ENCODE results near the gene SYTL1.
A peak's percentile ranks its signal among the peaks of the same experiment; 100 is the strongest.

The SYTL1 gene

DNA sequence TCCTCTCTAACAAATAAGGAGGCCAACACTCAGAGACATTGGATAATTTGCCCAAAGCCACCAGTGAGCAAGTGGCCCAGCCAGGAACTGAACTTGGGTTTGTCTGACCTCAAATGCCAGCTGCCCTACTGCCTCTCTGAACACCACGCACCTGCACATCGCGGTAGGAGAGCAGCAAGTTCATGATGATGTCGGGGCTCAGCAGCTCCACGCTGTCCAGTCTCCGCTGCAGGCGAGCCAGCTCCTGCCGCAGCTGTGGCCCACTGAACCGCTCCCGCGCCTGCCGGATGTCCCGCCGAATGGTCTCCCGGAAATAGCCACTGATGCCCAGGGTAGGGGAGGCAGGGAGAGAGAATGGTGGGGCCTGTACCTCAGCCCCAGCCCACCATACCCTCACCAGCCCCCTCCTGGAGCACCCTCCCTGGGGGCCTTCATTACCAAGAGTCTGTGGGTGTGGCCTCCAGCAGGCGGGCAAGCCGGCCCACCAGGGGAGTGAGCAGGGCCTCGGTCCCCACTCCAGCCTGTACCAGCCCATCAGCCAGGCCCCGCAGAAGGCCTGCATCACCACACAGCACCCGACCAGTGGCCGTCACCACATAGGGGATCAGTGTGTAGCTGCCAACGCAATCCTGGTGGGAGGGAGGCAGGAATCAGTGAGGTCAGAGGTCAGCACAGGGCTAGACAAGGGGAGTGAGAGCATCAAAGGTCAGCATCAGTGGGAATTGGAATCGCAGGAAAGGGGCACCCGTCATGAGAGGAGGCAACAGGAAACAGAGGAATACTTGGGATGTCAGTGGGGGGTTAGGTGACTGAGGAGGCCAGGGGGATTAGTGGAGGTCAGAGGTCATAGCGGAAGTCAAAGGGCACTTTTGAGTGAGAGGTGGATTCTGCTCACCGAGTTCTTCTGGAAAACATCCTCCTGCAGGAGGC is 22.2 kb downstream of the SYTL1 start:
- no peak for DNase-seq (ENCODE audit: low spot score)

DNA sequence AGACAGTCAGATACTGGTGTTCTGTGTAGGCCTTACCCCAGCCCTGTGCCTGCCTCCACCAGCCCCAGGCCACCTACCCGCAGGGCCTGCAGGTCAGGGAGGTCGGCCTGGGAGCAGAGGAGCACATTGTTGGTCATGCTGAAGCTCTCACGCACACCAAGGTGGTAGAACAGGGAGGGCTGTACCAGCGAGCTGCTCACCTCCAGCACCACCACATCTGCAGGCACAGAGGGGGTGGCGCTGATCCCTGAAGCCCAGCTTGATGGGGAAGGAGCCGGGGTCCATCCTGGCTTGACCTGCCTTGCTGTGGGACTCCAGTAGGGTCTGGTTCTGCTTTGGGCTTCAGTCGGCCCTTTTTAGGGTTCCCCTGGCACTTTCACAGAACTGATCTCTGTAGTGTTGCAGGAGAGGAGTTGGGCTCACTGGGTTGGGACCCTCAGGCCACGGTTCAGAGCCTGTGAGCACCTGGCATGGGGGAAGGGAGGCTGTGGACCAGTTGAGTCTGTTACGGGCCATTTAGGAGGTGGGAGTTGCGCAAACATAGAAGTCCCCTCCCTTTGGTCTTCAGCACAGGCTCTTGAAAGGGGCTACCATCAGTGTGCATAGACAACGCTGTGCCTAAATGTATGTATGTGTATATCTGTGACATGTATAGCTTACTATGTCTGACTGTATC is 23.0 kb downstream of the SYTL1 start:
- DNase-seq (ENCODE audit: low spot score) = no peak

DNA sequence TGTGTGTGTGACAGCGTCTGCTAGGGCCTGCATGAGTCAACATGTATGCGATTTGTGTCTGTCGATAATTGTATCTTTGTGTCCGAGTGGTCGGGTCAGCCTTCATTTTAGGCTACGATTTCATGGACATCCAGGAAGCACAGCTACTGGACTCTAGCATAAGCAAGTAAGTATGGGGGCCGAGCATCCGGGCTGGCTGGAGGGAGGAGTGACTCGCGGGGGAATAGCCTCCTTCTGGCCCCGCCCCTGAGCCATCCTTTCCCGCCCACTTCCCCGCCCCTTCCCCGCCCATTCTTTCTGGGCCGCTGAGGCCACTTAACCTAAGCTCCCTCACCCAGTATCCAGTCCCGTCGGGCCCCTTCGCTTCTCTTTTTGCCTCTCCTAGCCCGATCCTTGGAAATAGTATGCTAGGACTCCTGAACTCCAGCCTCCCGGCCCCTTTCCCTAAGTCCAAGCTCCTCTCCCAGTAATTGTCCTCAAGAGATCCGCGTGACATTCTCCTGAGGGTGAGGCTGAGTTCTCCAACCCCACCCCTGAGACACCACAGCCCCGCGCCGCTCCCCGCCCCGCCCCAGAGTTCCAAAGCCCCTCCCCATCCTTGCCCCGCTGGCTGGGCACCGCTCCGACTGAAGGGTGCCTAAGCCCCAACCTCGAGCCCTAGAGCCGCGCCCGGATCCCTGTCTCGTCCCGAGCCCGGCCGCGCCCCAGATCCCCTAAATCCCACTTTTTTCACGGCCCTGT is 23.7 kb downstream of the SYTL1 start:
- peak; percentile 75 for DNase-seq (ENCODE audit: low spot score)

DNA sequence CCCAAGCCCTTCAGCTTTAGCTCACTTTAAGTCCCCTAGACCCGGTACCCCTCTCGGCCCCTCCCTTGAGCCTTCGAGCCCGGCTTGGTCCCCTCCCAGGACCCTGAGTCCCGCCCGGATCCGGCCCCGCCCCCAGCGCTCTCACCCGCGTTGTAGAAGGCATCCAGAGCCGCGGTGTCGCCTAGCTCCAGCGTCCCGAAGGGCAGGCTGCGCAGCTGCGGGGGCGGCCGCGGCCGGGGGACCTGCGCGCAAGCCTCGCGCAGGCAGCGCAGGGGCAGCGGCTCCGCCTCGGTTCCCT is 24.2 kb downstream of the SYTL1 start:
- peak; percentile 63 for DNase-seq (ENCODE audit: low spot score)

DNA sequence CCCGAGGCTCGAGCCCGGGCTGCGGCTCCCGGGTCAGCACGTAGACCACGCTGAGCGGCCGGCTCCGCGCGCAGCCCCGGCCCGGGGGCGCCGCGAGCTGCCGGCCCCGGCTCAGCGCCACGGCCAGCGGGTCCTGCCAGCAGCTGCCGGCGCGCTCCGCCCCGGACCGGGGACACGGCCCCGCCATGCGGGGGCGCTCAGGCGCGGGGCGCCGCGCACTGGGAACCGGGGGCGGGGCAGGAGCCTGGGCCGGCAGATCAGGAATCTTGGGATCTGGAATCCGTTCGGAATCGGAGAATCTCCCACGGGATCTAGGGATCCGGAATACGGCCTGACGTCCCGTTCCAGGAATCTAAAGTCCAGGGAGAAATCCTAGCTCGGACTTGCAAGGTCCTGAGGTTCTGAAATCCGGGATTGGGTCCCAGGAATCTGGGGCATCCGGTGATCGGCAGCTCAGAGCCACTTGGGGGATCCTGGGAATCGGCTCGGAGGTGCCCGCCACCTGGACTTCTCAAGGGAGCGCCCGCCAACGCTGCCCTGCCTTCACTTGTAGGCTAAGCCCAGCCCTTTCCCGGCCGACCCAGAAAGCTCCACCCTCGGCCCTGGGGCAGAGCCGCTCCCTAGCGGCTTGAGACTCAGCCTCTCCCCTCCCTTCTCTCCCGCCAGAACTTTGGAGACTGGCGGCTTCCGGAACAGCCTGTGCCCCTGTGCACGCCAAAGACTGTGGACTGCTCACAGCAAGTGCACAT is 24.8 kb downstream of the SYTL1 start, which contains the start of gene MAP3K6:
Gene MAP3K6, minus strand, starts transcription at position 551 of the 749 bp plus-strand sequence. Its CDS starts 364 bp downstream, at position 187.
- DNase-seq (ENCODE audit: low spot score) = peak; percentile 46

DNA sequence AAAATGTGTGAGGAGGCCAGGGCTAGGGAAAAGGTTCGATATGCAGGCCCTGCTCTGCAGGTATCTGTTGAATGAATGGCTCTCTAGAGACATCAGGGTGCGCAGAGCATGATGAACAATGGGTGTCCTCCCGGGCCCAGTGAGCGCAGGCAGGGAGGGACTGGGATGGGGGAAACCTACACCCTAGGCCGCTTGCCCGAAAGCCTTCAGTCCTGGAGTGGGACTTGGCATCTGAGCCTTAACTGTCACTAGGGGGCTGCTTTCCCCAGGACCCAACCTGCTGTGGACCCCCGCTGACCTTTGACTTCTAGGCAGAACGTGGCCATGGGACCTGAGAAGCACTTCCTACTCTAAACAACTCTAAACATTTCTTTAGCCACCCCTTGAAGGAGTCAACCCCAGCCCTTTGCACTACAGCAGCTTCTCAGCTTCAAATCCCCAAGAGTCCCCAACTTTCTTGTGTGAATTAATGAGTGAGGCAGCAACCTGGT is 25.4 kb downstream of the SYTL1 start:
- no peak for DNase-seq (ENCODE audit: low spot score)

DNA sequence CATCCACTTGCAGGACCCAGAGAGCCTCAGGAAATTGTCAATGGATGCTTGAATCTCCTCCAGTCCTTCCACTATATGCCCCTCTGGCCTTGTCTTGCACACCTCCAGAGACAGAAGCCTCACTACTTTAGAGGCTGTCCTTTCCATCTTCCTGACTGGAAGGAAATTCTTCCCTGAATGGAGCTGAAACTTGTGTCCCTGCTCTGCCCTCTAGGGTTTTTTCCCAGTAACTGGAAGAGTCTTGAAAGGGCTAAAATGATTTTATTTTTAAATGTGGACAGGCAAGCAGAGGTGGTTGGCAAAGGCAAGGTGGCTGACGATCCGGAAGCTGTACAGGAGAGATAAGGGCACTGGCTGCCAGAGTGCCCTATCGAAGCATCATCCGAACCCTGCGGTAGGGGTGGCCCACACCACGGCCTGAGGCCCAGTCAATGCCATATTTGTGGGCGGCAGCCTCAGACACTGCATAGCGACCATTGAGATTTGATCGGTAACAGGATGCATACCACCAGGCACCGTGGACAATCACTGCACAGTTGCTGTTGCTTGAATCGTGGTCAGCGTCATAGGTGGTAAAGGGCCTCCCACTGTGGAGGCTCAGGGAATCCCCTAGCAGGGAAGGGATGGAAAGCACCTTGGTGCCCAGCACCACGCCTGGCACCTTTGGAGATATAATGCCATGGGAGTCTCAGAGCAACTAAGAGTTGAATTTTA is 27.2 kb downstream of the SYTL1 start:
- no peak for DNase-seq (ENCODE audit: low spot score)

DNA sequence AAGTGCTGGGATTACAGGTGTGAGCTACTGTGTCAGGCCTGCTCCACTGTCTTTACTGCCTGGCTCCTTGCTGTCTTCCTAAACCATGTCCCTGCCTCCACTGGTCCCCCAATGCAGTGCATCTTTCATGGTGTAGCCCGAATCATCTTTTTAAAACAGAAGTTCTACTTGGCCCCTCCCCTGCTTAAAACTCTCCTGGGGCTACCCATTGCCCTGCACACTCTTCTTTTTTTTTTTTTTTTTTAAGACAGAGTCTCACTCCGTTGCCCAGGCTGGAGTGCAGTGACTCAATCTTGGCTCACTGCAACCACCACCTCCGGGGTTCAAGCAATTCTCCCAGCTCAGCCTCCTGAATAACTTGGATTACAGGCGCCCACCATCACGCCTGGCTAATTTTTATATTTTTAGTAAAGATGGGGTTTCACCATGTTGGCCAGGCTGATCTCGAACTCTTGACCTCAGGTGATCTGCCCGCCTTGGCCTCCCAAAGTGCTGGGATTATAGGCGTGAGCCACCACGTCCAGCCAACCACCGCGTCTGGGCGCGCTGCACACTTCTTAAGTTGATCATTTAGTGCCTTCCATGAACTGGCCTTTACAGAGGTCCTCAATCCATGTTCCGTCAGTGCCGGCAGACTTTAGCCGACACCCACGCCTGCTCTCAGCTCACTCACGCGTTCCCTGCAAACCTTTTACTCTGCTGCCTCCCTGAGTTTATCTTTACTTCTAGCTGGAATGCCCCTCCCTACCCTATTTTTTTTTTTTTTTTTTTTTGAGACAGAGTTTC is 30.4 kb downstream of the SYTL1 start:
- DNase-seq (ENCODE audit: low spot score) = no peak

DNA sequence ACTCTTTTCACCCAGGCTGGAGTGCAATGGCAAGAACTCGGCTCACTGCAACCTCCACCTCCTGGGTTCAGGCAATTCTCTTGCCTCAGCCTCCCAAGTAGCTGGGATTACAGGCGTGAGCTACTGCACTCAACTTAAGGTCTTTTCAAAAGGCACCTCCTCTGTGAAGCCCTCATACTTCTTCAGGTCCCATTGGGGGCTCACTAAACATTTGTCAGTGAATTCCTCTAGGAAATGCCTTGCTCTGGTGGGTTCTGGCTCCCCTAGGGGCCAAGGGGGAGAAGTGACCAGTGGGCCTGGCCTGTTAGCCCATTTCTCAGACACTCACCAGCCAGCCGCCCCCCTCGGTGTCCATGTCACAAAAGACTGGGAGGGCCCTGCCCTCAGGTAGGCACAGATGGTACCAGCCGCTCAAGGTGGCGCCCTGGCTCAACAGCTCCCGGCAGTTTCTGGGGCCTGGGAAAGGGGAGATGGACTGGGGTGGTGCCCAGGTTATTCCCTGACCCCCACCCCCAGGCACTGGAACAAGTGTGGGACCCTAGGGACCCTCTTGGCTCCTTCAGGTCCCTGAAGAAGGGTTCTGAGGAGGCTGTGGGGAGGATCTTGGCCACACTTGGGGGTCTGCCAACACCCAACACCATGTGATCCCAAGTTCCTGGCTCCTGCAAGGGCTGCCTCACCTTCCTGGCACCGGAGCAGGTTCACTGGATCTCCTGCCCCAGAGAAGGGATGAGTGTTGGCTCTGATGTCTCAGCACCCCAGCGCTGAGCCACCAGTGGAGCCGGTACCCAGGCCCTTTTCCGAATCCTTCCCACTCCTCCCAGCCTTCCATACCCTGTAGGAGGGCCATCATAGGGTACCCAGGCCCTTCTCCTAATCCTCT is 31.2 kb downstream of the SYTL1 start:
- no peak for DNase-seq (ENCODE audit: low spot score)

DNA sequence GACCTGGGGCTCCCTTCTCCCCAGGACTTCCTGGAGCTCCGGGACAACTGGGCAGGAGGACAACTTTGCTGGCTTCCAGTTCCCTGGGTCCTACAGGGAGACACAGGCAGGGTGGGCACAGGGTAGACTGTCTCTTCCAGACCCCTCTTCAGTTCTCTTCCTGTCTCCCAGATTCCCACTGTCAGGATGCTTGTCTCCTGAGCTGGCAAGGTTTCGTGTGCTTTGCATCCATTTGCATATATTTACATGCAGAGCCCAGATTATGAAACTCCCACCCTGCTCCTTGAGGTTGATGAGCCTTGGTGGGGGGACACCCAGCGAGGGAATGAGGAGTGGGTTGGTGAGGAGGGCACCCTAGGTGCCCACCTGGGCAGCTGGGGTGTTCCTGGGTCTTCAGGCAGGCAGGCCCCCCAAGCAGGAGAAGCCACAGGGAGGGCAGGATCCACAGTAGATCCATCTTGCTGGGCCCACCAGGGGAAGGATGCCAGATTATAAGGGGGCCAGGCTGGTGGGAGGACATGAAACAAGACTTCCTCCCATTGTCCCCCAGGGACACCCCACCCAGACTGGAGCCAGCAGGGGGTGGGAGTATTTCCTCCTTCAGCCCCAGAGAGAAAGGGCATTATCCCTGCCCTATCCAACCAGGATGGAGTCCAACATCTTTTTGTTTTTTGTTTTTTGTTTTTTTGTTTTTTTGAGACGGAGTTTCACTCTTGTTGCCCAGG is 32.7 kb downstream of the SYTL1 start, which contains the start of gene FCN3:
Gene FCN3, minus strand, starts transcription at position 463 of the 725 bp plus-strand sequence. Its CDS starts 6 bp downstream, at position 457.
- no peak for DNase-seq (ENCODE audit: low spot score)

DNA sequence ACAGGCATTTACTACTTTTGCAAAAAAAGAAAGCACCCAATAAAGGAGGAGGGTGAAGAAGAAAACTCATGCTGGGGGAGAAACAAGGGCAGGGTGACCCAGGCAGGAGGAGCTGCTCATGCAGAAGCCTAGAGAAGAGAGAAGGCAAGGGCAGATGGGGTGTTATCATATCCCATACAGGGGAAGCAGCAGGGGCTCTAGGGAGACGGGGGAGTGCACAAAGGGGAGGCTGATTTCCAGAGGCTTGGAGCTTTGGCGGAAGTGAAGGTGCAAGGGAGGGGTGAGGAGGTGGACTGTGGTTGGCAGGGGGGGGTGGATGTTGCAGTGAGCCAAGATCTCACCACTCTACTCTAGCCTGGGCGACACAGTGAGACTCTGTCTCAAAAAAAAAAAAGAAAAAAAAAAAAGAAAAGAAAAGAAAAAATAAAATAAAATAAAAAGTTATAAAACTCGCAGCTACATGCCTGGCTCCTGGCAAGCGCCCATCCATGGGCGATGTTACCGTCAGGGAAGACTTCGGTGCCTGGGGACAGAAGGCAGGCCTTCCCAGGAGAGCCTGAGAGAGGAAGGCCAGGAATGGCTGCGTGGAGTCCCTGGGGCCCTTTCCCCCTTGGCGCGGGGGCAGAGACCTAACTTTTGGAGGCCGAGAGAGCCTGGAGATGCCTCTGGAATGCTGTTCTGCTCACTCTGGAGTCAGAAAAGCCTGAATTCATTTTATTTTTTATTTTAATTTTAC is 36.1 kb downstream of the SYTL1 start:
- no peak for DNase-seq (ENCODE audit: low spot score)

DNA sequence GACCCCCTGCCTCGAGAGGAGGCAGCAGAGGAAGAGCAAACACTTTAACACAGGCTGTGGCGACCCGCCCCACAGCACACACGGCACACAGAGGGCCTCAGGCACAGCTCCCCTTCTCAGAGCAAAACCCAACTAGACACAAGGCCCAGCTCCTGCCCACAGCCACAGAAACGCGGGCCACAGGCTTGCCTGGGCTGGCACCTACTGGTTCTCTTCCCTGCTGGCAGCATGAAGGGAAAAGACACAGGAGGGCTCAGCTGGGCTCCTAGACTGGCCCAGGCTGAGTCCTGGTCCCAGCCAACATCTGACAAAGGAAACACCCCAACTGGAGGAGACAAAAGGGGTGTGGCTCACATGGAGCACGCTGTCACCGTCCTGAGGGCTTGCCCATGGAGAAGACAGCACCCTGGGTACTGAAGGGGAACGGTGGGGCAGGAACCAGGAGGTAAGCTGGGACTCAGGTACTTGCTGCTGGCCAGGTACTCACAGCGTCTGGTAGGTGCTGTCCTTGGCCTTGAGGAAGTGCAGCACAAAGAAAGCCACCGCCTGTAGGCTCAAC is 37.8 kb downstream of the SYTL1 start:
- no peak for DNase-seq (ENCODE audit: low spot score)

DNA sequence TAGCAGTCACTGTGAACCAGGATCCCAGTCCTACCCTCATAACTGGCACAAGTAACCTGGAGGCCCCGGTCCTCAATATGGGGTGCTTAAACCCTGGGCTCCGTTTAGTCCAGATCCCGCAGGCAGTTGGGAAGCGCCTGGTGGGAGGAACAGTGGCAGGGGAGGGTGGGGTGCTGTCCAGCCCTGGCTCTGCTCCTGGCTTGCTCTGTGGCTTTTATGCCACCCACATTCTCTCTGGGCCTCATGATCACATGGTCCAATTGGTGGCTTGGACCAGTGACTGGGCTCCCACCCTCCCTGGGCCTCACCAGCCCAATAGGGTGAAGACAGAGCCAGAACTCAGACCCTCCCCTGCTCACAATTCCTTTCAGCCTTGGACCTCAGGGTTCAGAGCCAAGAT is 38.4 kb downstream of the SYTL1 start:
- no peak for DNase-seq (ENCODE audit: low spot score)

DNA sequence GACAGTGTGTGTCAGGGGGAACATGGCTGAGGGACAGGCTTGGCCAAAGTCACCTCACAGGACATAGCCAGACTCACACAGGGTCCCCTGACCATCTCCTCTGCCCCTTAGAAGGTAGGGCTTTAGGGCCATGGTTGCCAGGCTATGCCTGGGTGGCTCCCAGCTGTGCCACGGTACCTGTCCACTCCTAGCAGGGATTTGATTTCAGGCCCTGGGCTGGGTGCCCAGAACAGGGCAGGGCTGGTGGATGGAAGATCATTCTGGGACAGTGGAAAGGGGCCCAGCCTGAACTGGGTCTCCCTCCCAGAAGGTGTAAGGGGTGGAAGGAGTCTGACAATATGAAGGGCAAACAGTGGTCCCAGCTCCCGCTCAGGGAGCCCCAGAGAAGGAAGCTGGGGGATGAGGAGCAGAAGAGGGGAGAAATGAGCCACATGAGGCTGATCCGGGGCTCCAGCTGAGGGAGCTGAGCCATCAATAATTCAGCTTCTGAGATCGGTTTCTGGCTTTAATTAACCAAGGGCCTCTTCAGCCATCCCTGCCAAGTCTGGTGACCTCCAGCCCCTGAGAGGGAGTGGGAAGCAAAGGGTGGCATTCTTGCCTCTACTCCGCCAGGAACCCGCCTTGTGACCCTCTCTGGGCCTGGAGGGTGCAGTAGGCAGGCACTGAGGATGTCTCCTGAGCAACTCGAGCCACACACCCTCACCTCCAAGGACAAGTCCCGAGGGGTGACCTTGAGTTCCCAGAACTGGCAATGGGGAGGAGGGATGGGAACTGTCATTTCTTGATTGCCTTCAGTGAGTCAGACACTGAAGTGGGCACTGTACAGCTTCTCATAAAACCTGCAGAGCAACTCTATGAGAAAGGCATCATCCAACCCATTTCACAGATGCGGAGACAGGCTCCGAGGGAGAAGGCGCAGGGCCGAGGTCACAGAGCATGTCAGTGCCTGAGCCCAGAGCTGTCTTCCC is 39.2 kb downstream of the SYTL1 start:
- DNase-seq (ENCODE audit: low spot score) = no peak

DNA sequence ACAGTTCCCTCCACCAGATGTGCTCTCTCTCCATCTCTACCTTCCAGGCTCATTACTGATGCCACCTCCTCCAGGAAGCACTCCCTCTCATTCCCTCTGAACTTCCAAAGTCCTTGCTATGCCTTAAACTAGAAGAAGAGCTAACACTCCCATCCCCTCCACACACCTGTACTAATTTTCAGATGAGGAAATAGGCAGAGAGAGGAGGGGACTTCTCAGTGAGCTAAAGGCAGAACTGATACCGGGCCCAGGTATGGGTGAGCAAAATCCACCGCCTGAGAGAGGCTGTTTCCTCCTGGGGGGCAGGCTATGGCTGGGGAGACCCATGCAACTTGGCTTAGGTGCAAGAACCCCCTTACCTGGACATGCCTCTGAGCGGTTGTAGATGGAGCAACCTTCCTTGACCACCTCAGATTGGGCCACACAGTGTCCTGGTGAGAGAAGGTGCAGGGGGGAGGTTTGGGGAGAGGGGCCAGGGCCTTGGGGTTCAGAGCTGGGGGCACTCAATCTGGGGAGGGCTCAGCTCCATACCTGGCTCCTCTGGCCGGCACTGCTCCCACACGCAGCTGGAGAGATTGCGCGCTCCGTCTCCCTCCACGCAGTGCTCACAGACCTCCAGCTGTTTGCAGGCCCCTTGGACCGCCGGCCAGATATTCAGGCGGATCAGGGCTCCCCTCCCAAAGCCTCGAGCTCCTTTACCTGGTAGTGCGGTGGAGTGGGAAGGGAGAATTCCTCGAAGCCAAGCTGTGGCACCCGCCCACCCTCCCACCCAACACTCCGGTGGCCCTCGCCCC is 40.3 kb downstream of the SYTL1 start:
- no peak for DNase-seq (ENCODE audit: low spot score)

All from SK-N-DZ (cell line).